Endothelial cell of hepatic sinusoid (primary cell): ENCODE data around the gene TBCA.
"Not testable (repeated sequence)": the region's sequence is repeated elsewhere in the genome, so short reads cannot be mapped to it uniquely, and the experiment has no call there.

Experiments
- in situ Hi-C: cut with HindIII; loops from 2 replicates; pipeline ENCODE4 v1.10.0; 2017; ENCODE audit warnings: low sequenced_read_pairs

Gene TBCA

DNA sequence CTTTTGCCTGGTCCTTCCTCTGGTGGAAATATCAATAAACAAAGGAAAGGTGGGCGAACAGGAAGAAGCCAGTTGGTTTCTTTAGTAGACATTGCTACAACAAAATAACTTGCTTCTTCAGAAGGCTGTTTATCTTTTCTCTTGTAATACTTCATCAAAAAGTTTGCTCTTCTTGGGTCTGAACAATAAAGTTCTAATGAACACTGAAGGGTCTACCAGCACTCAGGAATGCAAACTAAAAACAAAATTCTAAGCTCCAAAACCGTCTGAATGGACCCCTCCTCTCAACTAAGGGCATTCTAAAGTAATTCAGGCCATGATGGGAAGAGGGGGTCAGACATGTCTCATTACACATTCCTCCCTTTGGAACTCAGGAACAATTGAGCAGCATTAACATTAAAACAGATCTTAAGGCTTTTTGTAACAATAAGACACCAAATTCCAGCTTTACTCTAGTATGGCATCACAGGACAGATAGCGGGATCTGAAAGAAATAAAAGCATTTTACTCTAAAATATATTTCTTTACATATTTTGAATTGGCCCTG is 2.3 kb downstream of the TBCA start:
- in situ Hi-C loops: no loop called here

- in situ Hi-C loops: no loop called here
These were observed 3.4 kb downstream of the TBCA start for GRCh38 chr5:77772729-77773128.

GRCh38 chr5:77771452-77771851 is 4.7 kb downstream of the TBCA start:
- in situ Hi-C loops: no loop called here

DNA sequence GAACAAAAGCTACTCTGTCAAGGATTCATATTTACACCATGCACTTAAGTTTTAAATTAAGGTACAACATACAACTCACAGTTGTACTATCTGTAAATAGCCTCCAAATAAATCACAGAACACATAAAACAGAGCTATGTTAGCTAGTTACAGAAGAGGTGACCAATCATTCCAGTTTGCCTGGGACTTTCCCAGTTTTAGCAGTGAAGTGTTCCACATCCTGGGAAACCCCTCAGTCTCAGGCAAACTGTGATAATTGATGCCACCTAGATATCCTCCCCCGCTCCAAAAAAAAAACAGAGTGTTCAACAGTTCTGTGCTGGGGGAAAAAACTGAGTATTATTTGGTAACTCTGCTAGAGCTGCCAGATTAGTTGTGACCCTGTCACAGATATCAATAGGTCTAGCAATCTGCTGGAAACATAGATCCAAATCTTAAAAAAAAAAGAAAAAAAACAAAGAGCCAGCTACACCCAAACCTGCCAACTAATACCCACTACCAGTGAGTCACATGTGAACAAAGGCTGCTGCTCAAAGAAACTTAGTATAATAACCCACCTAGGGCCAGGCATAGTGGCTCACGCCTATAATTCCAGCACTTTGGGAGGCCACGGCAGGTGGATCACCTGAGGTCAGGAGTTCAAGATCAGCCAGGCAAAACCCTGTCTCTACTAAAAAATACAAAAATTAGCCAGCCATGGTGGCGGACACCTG is 5.7 kb downstream of the TBCA start:
- in situ Hi-C loops: no loop called here

- in situ Hi-C loops: no loop called here
These were observed 7.2 kb downstream of the TBCA start for GRCh38 chr5:77768978-77769377.

GRCh38 chr5:77767301-77767700 is 8.8 kb downstream of the TBCA start:
- in situ Hi-C loops: no loop called here

DNA sequence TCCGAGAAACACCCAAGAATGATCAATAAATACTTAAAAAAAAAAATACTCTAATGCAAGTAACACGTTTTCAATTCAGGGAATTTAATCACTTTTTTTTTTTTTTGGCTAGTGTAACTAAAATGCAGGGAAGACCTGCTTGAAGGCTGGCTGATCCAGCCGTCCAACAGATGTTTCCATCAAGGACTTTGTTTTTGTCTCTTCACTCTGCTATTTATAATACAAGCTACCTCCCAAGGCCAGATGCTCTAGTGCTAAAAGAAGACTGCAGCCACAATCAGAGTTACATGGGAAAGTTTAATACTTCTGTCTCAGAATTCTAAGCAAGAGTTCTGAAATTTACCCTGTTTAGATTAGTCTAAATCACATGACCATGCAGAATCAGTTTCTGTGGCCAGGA is 14.5 kb downstream of the TBCA start:
- in situ Hi-C loops: no loop called here

- in situ Hi-C loops: no loop called here
These were observed 17.8 kb downstream of the TBCA start for GRCh38 chr5:77758141-77758938.

DNA sequence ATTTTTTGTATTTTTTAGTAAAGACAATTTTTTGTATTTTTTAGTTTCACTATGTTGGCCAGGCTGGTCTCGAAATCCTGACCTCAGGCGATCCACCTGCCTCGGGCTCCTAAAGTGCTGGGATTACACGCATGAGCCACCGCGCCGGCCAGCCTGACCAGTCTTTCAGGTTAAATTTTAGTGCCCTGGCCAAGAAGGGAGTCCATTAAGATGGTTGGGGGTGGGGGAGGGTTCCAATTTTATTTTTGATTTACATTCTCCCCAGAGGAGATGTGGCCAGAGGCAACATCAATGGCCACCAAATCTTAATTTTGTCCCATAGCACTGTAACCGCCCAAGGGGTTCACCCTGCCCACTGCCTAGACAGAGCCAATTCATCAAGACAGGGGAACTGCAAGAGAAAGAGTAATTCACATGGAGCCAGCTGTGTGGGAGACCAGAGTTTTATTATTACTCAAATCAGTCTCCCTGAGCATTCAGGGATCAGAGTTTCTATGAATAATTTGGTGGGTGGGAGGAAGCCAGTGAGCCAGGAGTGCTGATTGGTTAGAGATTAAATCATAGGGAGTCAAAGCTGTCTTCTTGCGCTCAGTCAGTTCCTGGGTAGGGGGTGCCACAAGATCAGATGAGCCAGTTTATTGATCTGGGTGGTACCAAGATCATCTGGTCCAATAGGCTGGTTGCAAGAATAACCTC is 24.7 kb downstream of the TBCA start:
- in situ Hi-C loops: no loop called here

DNA sequence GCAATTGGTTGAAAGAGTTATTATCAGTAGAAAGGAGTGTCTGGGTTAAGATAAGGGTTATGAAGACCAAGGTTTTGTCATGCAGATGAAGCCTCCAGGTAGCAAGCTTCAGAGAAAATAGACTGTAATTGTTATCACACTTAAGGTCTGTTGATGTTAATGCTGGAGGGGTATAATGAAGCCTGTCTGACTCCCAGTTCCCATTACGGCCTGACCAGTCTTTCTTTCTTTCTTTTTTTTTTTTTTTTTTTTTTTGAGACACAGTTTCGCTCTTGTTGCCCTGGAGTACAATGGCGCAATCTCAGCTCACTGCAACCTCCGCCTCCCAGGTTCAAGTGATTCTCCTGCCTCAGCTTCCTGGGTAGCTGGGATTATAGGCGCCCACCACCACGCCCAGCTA is 25.2 kb downstream of the TBCA start:
- in situ Hi-C loops: not testable (repeated sequence)

GRCh38 chr5:77748160-77748559 is 28.0 kb downstream of the TBCA start:
- in situ Hi-C loops: no loop called here

DNA sequence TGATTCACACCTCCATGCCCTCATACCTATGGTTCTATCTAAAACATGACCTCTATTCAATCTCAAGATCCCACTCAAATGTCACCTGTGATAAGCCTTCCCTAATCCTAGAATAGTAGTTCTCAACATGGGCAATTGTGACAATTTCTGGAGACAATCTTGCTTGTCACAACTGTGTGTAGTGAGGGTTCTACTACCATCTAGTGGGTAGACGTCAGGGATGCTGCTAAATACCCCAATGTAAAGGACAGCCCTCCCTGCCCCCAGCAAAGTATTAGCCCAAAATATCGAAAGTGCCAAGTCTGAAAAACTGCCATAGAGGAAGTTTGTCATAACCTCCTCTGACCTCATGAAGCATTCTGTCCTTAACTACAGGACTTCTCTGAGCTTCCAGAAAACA is 32.0 kb downstream of the TBCA start:
- in situ Hi-C loops: no loop called here

DNA sequence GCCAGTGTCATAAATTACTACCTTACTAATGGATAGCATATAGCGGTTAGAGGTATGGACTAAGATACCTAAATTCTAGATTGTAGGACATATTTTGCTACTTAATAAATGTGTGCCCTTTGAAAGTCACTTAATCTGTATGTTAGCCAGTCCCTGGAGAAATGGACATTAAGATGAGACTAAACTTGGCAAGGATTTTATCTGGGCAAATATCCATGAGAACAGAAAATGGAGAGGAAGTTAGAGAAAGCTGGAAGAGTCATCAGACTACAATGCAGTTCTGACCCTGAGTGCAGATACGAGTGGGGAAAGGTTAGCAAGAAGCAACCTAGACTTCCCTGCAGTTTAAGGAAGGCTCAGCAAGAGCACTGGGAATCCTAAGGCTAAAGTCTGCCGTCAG is 33.0 kb downstream of the TBCA start:
- in situ Hi-C loops: no loop called here

GRCh38 chr5:77741608-77742007 is 34.5 kb downstream of the TBCA start:
- in situ Hi-C loops: no loop called here

GRCh38 chr5:77734885-77735284 is 41.3 kb downstream of the TBCA start:
- in situ Hi-C loops: no loop called here

DNA sequence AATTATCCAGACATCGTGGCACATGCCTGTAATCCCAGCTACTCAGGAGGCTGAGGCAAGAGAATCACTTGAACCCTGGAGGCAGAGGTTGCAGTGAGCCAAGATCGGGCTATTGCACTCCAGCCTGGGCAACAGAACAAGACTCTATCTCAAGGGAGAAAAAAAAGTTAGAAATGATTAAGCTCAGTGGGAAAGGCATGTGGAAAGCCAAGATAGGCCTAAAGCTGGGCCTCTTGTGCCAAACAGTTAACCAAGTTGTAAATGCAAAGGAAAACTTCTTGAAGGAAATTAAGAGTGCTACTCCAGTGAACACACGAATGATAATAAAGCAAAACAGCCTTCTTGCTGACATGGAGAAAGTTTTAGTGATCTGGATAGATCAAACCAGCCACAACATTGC is 43.0 kb downstream of the TBCA start:
- in situ Hi-C loops: no loop called here

- in situ Hi-C loops: no loop called here
These were observed 48.9 kb downstream of the TBCA start for GRCh38 chr5:77727190-77727589.

GRCh38 chr5:77725616-77726015 is 50.5 kb downstream of the TBCA start:
- in situ Hi-C loops: no loop called here

DNA sequence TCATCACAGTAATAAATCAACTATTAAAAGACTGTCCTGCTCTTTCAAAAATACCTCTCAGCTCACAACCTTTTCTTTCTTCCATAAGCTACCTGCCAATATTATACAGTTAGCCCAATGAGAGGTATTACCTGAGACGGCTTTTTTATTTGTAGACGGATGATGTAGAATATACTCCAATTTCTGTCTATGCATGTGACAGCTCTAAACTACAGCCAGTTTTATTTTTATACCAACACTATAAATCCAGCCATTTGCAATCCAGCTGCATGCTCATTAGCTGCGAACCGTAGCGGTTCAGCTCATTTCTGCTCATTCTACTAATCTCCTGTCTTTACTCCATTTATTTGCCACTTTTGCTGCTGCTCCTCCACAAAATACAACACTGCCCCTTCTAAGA is 51.2 kb downstream of the TBCA start:
- in situ Hi-C loops: no loop called here

- in situ Hi-C loops: no loop called here
These were observed 56.3 kb downstream of the TBCA start for GRCh38 chr5:77719666-77720363.
